IMR-90 (cell line): ENCODE measurements around the gene OSBP2. TPM values are rescaled to one million over a fixed set of nuclear protein-coding genes. Genes with fewer than 3 reads are reported as not detected.
"Not testable (repeated sequence)": the region's sequence is repeated elsewhere in the genome, so short reads cannot be mapped to it uniquely, and the experiment has no call there.

ENCODE experiments used
- ATAC-seq: fragments of 200-7000 bp; cut with Tn5 transposase; 2 replicates; pipeline ENCODE4 v1.9.1; 2020; ENCODE audit warnings: low read depth, mild to moderate bottlenecking, moderate library complexity
- BruUV-seq: library from RNA; stranded (reverse); fragments of 400-500 nt; replicated peaks from 2 replicates; lab custom pipeline; 2021; lab: Mats Ljungman, UMichigan
- CTCF ChIA-PET: fragments of 300-600 bp; formaldehyde crosslinking; extraction: SDS; loops from one replicate; lab custom pipeline; 2021; ENCODE audit warnings: antibody characterized with exemption; lab: Yijun Ruan, JAX
- POLR2A ChIA-PET: fragments of 300-600 bp; sonication (Branson Sonifier 250); formaldehyde crosslinking; loops from one replicate; lab custom pipeline; 2022; ENCODE audit warnings: antibody characterized with exemption; ENCODE audit not compliant: unreplicated experiment; lab: Charles Lee
- DNase-seq: peaks from one replicate; pipeline ENCODE4 v3.0.0; 2013
- H2AFZ ChIP-seq: replicated peaks from 2 replicates; pipeline ENCODE3; 2013; ENCODE audit warnings: low read length, mild to moderate bottlenecking; ENCODE audit not compliant: poor library complexity
- H2AK5ac ChIP-seq: 2 replicates; pipeline ENCODE4 v1.6.1; 2013; ENCODE audit warnings: low read depth, low read length, inconsistent platforms
- H2AK9ac ChIP-seq: replicated peaks from 2 replicates; pipeline ENCODE3; 2013; ENCODE audit warnings: mild to moderate bottlenecking, low read depth, low read length, moderate library complexity; ENCODE audit not compliant: poor library complexity
- H2BK120ac ChIP-seq: 2 replicates; pipeline ENCODE4 v1.6.1; 2013; ENCODE audit warnings: low read depth, low read length, inconsistent platforms
- H2BK15ac ChIP-seq: 3 replicates; pipeline ENCODE4 v1.6.1; 2013; ENCODE audit warnings: low read depth, low read length, inconsistent platforms
- H2BK20ac ChIP-seq: 2 replicates; pipeline ENCODE4 v1.6.1; 2013; ENCODE audit warnings: low read depth, mild to moderate bottlenecking, inconsistent platforms, low read length, moderate library complexity
- H2BK5ac ChIP-seq: 2 replicates; pipeline ENCODE4 v1.6.1; 2013; ENCODE audit warnings: mild to moderate bottlenecking, low read depth, low read length, inconsistent platforms; ENCODE audit not compliant: poor library complexity, severe bottlenecking
- H3K14ac ChIP-seq: replicated peaks from 2 replicates; pipeline ENCODE4 v1.6.1; 2013; ENCODE audit warnings: low read depth, low read length, inconsistent platforms
- H3K18ac ChIP-seq: 2 replicates; pipeline ENCODE4 v1.6.1; 2013; ENCODE audit warnings: low read depth, low read length, control low read depth
- H3K23ac ChIP-seq: 2 replicates; pipeline ENCODE4 v1.6.1; 2013; ENCODE audit warnings: low read depth, low read length, inconsistent platforms
- H3K27ac ChIP-seq: 2 replicates; pipeline ENCODE4 v1.5.1; 2013; ENCODE audit warnings: mild to moderate bottlenecking, control low read depth, low read length; ENCODE audit not compliant: insufficient read depth
- H3K27me3 ChIP-seq: 2 replicates; pipeline ENCODE4 v1.6.1; 2013; ENCODE audit warnings: low read length; ENCODE audit not compliant: control insufficient read depth, insufficient read depth
- H3K36me3 ChIP-seq: 2 replicates; pipeline ENCODE4 v1.6.1; 2013; ENCODE audit warnings: low read length, mixed read lengths; ENCODE audit not compliant: control insufficient read depth, insufficient read depth
- H3K4ac ChIP-seq: 2 replicates; pipeline ENCODE4 v1.6.1; 2013; ENCODE audit warnings: low read depth, low read length, inconsistent platforms
- H3K4me1 ChIP-seq: 2 replicates; pipeline ENCODE4 v1.6.1; 2013; ENCODE audit warnings: low read length, mixed read lengths; ENCODE audit not compliant: control insufficient read depth, insufficient read depth
- H3K4me2 ChIP-seq: 2 replicates; pipeline ENCODE4 v1.6.1; 2013; ENCODE audit warnings: low read depth, mild to moderate bottlenecking, control low read depth, low read length, moderate library complexity
- H3K4me3 ChIP-seq: 2 replicates; pipeline ENCODE4 v1.5.1; 2013; ENCODE audit warnings: low read depth, mild to moderate bottlenecking, control low read depth, low read length, moderate library complexity; ENCODE audit not compliant: insufficient read depth
- H3K56ac ChIP-seq: 2 replicates; pipeline ENCODE4 v1.6.1; 2013; ENCODE audit warnings: low read length, inconsistent platforms; ENCODE audit not compliant: insufficient read depth; ENCODE audit errors: extremely low read depth
- H3K79me1 ChIP-seq, 2 experiments: 2 replicates each; pipeline ENCODE4 v1.6.1; 2013; ENCODE audit warnings: low read length in 2 of 2, inconsistent platforms in 1 of 2, low read depth in 1 of 2
- H3K9ac ChIP-seq: 2 replicates; pipeline ENCODE4 v1.6.1; 2013; ENCODE audit warnings: low read depth, low read length, control low read depth
- H3K9me1 ChIP-seq: 2 replicates; pipeline ENCODE4 v1.6.1; 2013; ENCODE audit warnings: low read length, inconsistent platforms; ENCODE audit not compliant: insufficient read depth
- H3K9me3 ChIP-seq: 2 replicates; pipeline ENCODE4 v1.6.1; 2013; ENCODE audit warnings: low read length; ENCODE audit not compliant: control insufficient read depth, insufficient read depth
- H4K20me1 ChIP-seq: 2 replicates; pipeline ENCODE4 v1.6.1; 2013; ENCODE audit warnings: low read length, inconsistent platforms; ENCODE audit not compliant: insufficient read depth
- H4K5ac ChIP-seq: 2 replicates; pipeline ENCODE4 v1.6.1; 2013; ENCODE audit warnings: mild to moderate bottlenecking, low read depth, low read length, control low read depth
- H4K8ac ChIP-seq, 2 experiments: 2 replicates each; pipeline ENCODE4 v1.6.1; 2013; ENCODE audit warnings: low read depth in 2 of 2, low read length in 2 of 2, control low read depth in 1 of 2, inconsistent platforms in 1 of 2
- H4K91ac ChIP-seq: 2 replicates; pipeline ENCODE4 v1.6.1; 2013; ENCODE audit warnings: low read depth, low read length, inconsistent platforms; ENCODE audit not compliant: insufficient read depth
- whole genome bisulfite sequencing, 2 experiments: methylation state at CpG; one replicate each; pipeline versions ENCODE4 v1.1.5 to v1.1.7; 2013; ENCODE audit warnings: missing lambda C conversion rate in 2 of 2; ENCODE audit not compliant: insufficient read length in 1 of 2; ENCODE audit errors: extremely low coverage in 2 of 2; 5-methylcytosine and 5-hydroxymethylcytosine counted together
- dilution Hi-C: fragments of 300-500 bp; cut with HindIII; formaldehyde crosslinking; loops from one replicate; pipeline ENCODE4 v1.14.3; 2018; ENCODE audit warnings: low sequenced_read_pairs; ENCODE audit not compliant: unreplicated experiment
- in situ Hi-C: fragments of 300-500 bp; cut with MboI; formaldehyde crosslinking; loops from 3 replicates; pipeline ENCODE4 v1.14.3; 2019; ENCODE audit warnings: low sequenced_read_pairs, inconsistent platforms, mixed read lengths
- intact Hi-C: fragments of 100-400 bp; cut with micrococcal nuclease; formaldehyde crosslinking; loops from 2 replicates; pipeline ENCODE4 v1.10.0; 2022
- polyA plus RNA-seq, 3 experiments: library from polyadenylated mRNA; depleted of rRNA; stranded (reverse); fragments of >200 nt; gene quantifications; 2 replicates each; pipeline ENCODE4 v1.2.3, GENCODE V29; 2012; ENCODE audit warnings: low replicate concordance in 1 of 3
- total RNA-seq: library from RNA; depleted of rRNA; stranded (reverse); fragments of >200 nt; gene quantifications from 2 replicates; pipeline ENCODE4 v1.2.3, GENCODE V29; 2012

The OSBP2 gene
- total and polyA plus RNA-seq, 2 of the 4 experiments (the other 2 are of a cell fraction): 1.8 to 2.2 TPM

DNA sequence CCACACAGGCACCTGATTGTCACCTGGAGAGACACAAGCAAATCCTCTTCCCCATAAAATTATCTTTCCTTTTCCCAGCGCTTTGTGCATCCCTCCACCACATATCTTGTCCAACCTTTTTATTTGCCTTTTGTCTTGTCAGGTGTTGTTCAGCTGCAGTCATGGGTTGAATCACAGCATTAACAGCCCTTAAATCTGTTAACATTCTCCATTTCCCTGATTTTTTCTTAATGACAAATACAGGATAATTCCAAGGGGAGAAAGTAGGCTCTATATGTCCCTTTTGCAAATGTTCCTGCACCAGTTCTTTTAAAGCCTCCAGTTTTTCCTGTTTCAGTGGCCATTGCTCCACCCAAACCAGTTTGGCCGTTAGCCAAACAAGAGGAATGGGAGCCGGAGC, 18.1 kb upstream of the OSBP2 start:
- H2BK20ac ChIP-seq, CTCF ChIA-PET, H2BK15ac ChIP-seq, in situ Hi-C loops, H3K4me1 ChIP-seq, H4K91ac ChIP-seq, H3K9me3 ChIP-seq, H4K8ac ChIP-seq, H3K4me3 ChIP-seq, H3K23ac ChIP-seq, H3K9ac ChIP-seq, H3K4ac ChIP-seq, intact Hi-C loops, H4K20me1 ChIP-seq, H2AK5ac ChIP-seq, H3K56ac ChIP-seq, H3K18ac ChIP-seq, H3K79me1 ChIP-seq, H3K4me2 ChIP-seq, POLR2A ChIA-PET, dilution Hi-C loops, ATAC-seq, H4K5ac ChIP-seq, H2BK120ac ChIP-seq, H2BK5ac ChIP-seq, H3K9me1 ChIP-seq, BruUV-seq, H2AK9ac ChIP-seq, H3K27me3 ChIP-seq, H3K27ac ChIP-seq, H3K14ac ChIP-seq, H3K36me3 ChIP-seq, DNase-seq, H2AFZ ChIP-seq: not testable (repeated sequence)
- 83% methylated on average over 1 of the region's 3 CpGs; no CpG with 5 or more reads in 1 of the 2 experiments for WGBS, 2 experiments

DNA sequence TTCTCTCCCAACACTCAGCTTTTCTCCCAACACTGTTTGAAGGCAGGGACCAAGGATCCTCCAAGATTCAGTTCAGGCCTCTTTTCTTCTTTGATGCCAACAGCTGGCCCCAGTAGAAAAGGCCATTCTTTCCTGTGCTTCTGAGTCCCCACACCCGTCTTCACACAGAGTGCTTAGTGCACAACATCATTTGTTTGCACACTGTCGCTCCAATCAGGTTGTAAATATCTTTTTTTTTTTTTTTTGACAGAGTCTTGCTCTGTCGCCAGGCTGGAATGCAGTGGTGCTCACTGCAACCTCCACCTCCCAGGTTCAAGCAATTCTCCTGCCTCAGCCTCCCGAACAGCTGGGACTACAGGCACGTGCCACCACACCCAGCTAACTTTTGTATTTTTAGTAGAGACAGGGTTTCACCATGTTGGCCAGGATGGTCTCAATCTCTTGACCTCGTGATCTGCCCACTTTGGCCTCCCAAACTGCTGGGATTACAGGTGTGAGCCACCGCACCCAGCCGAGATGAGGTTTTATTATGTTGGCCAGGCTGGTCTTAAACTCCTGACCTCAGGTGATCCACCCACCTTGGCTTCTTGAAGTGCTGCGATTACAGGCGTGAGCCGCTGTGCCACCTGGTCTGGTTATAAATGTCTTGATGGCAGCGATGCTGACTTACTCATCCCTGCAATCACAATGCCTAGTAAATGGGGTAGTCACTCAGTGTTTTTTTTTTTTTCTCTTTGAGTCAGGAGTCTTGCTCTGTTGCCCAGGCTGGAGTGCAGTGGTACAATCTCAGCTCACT, 14.6 kb upstream of the OSBP2 start:
- H3K56ac ChIP-seq, H3K4me3 ChIP-seq, H3K23ac ChIP-seq, H3K27ac ChIP-seq, H4K20me1 ChIP-seq, H2BK15ac ChIP-seq, H3K4me1 ChIP-seq, dilution Hi-C loops, H3K14ac ChIP-seq, H3K36me3 ChIP-seq, H3K4me2 ChIP-seq, POLR2A ChIA-PET, H3K9me3 ChIP-seq, H2AK5ac ChIP-seq, H2AK9ac ChIP-seq, H4K8ac ChIP-seq, ATAC-seq, H4K5ac ChIP-seq, H4K91ac ChIP-seq, in situ Hi-C loops, H2AFZ ChIP-seq, H3K9me1 ChIP-seq, intact Hi-C loops, H3K18ac ChIP-seq, H3K79me1 ChIP-seq, BruUV-seq, H2BK20ac ChIP-seq, H3K4ac ChIP-seq, DNase-seq, H2BK120ac ChIP-seq, H3K9ac ChIP-seq, H2BK5ac ChIP-seq: not testable (repeated sequence)
- H3K27me3 ChIP-seq: peaks cover 14% of the 10 kb centered on the region
- CTCF ChIA-PET: interaction anchor here (0.7 to 1.0 kb wide), 2 partner anchors 11 to 471 kb away, joined by 3 read pairs; no protein-coding TSS in a partner anchor
- WGBS, 2 experiments: no CpG with 5 or more reads among the region's 12 CpGs
